WTC11 (cell line): ENCODE results near the gene EPYC. TPM values are rescaled to one million over a fixed set of nuclear protein-coding genes. Genes with fewer than 3 reads are reported as not detected.
A peak's percentile ranks its signal among the peaks of the same experiment; 100 is the strongest.

ENCODE experiments used
- ATAC-seq: fragments of 200-7000 bp; cut with Tn5 transposase; 2 replicates; pipeline ENCODE4 v1.10.0; 2021; ENCODE audit warnings: mild to moderate bottlenecking, moderate library complexity
- CTCF ChIA-PET: fragments of 300-600 bp; sonication (Branson Sonifier 250); formaldehyde crosslinking; loops from one replicate; lab custom pipeline; 2021; ENCODE audit warnings: antibody characterized with exemption; lab: Charles Lee
- POLR2A ChIA-PET: fragments of 350-600 bp; sonication (Branson Sonifier 250); formaldehyde crosslinking; loops from one replicate; lab custom pipeline; 2021; ENCODE audit warnings: antibody characterized with exemption; lab: Charles Lee
- DNase-seq: peaks from one replicate; pipeline ENCODE4 v3.0.0; 2021; ENCODE audit warnings: low spot score
- H3K27ac Mint-ChIP-seq: 2 replicates; pipeline ENCODE4 v1.8.0; 2021; ENCODE audit warnings: mixed read lengths
- H3K27me3 Mint-ChIP-seq: 2 replicates; pipeline ENCODE4 v1.8.0; 2021; ENCODE audit warnings: low read depth, mild to moderate bottlenecking, moderate library complexity, mixed read lengths
- H3K36me3 Mint-ChIP-seq: 2 replicates; pipeline ENCODE4 v1.8.0; 2021; ENCODE audit warnings: mixed read lengths
- H3K4me1 Mint-ChIP-seq: 2 replicates; pipeline ENCODE4 v1.8.0; 2022; ENCODE audit warnings: mixed read lengths
- H3K4me3 Mint-ChIP-seq: 2 replicates; pipeline ENCODE4 v1.8.0; 2021; ENCODE audit warnings: mild to moderate bottlenecking, moderate library complexity, mixed read lengths
- H3K9me3 Mint-ChIP-seq: 2 replicates; pipeline ENCODE4 v1.8.0; 2021; ENCODE audit warnings: mixed read lengths
- E2F1 ChIP-seq: sonication (generic); formaldehyde crosslinking; IDR thresholded peaks from 2 replicates; pipeline ENCODE4 v1.8.0; 2022; ENCODE audit warnings: mild to moderate bottlenecking, missing genetic modification reagents
- ELF4 ChIP-seq: sonication (generic); formaldehyde crosslinking; IDR thresholded peaks from 2 replicates; pipeline ENCODE4 v1.8.1; 2022; ENCODE audit warnings: low read depth, mild to moderate bottlenecking, moderate library complexity, missing genetic modification reagents
- ETV6 ChIP-seq: sonication (generic); formaldehyde crosslinking; IDR thresholded peaks from 2 replicates; pipeline ENCODE4 v1.8.1; 2022; ENCODE audit warnings: mild to moderate bottlenecking, missing genetic modification reagents
- GTF2I ChIP-seq: fragments of 250-450 bp; sonication (Bioruptor Pico); conservative IDR thresholded peaks from 2 replicates; pipeline ENCODE4 v1.4.0; 2021; ENCODE audit warnings: mild to moderate bottlenecking
- MYBL2 ChIP-seq: sonication (generic); formaldehyde crosslinking; IDR thresholded peaks from 2 replicates; pipeline ENCODE4 v1.8.1; 2023; ENCODE audit warnings: mild to moderate bottlenecking, moderate library complexity, missing genetic modification reagents
- NFATC4 ChIP-seq: fragments of 250-450 bp; sonication (Bioruptor Pico); IDR thresholded peaks from 2 replicates; pipeline ENCODE4 v1.9.0; 2021; ENCODE audit warnings: mild to moderate bottlenecking
- NR2C2 ChIP-seq: sonication (generic); formaldehyde crosslinking; IDR thresholded peaks from 2 replicates; pipeline ENCODE4 v1.8.0; 2022; ENCODE audit warnings: mild to moderate bottlenecking, missing genetic modification reagents
- NR3C1 ChIP-seq: sonication (generic); formaldehyde crosslinking; conservative IDR thresholded peaks from 2 replicates; pipeline ENCODE4 v1.8.1; 2023; ENCODE audit warnings: low read depth, mild to moderate bottlenecking, missing genetic modification reagents
- RELA ChIP-seq: sonication (generic); formaldehyde crosslinking; IDR thresholded peaks from 2 replicates; pipeline ENCODE4 v1.8.1; 2022; ENCODE audit warnings: missing genetic modification reagents, mild to moderate bottlenecking, borderline replicate concordance
- RORB ChIP-seq: fragments of 250-450 bp; sonication (Bioruptor Pico); IDR thresholded peaks from 2 replicates; pipeline ENCODE4 v1.9.0; 2021; ENCODE audit warnings: mild to moderate bottlenecking
- SMAD3 ChIP-seq: sonication (generic); formaldehyde crosslinking; IDR thresholded peaks from 2 replicates; pipeline ENCODE4 v1.8.0; 2022; ENCODE audit warnings: missing genetic modification reagents, mild to moderate bottlenecking, borderline replicate concordance
- USF1 ChIP-seq: sonication (generic); formaldehyde crosslinking; IDR thresholded peaks from 2 replicates; pipeline ENCODE4 v1.8.0; 2022; ENCODE audit warnings: mild to moderate bottlenecking, missing genetic modification reagents
- ZNF121 ChIP-seq: sonication (generic); formaldehyde crosslinking; IDR thresholded peaks from 2 replicates; pipeline ENCODE4 v1.8.0; 2023; ENCODE audit warnings: missing genetic modification reagents
- ZNF396 ChIP-seq: fragments of 250-450 bp; sonication (Bioruptor Pico); IDR thresholded peaks from 2 replicates; pipeline ENCODE4 v1.8.0; 2021; ENCODE audit warnings: mild to moderate bottlenecking, moderate library complexity, borderline replicate concordance
- total RNA-seq: library from RNA; stranded (reverse); gene quantifications from 3 replicates; pipeline ENCODE4 v1.2.3, GENCODE V29; 2021
- TF ChIP-seq, protein P1 (sequence below): sonication (generic); formaldehyde crosslinking; IDR thresholded peaks from 2 replicates; pipeline ENCODE4 v1.8.0; 2022; ENCODE audit warnings: mild to moderate bottlenecking, missing genetic modification reagents
- TF ChIP-seq, protein P2 (sequence below): fragments of 250-450 bp; sonication (Bioruptor Pico); IDR thresholded peaks from 2 replicates; pipeline ENCODE4 v1.9.0; 2021; ENCODE audit warnings: moderate library complexity, mild to moderate bottlenecking, inconsistent platforms, borderline replicate concordance
- TF ChIP-seq, protein P3 (sequence below): fragments of 250-450 bp; sonication (Bioruptor Pico); IDR thresholded peaks from 2 replicates; pipeline ENCODE4 v1.9.0; 2021; ENCODE audit warnings: mild to moderate bottlenecking, borderline replicate concordance
- TF ChIP-seq, protein P4 (sequence below): sonication (generic); formaldehyde crosslinking; IDR thresholded peaks from 2 replicates; pipeline ENCODE4 v1.8.1; 2022; ENCODE audit warnings: low read depth, missing genetic modification reagents, borderline replicate concordance
- TF ChIP-seq, protein P5 (sequence below): sonication (generic); formaldehyde crosslinking; IDR thresholded peaks from 2 replicates; pipeline ENCODE4 v1.8.1; 2023; ENCODE audit warnings: mild to moderate bottlenecking, missing genetic modification reagents

EPYC gene
- total RNA-seq, 1 experiment from 2014 or later = not detected

DNA sequence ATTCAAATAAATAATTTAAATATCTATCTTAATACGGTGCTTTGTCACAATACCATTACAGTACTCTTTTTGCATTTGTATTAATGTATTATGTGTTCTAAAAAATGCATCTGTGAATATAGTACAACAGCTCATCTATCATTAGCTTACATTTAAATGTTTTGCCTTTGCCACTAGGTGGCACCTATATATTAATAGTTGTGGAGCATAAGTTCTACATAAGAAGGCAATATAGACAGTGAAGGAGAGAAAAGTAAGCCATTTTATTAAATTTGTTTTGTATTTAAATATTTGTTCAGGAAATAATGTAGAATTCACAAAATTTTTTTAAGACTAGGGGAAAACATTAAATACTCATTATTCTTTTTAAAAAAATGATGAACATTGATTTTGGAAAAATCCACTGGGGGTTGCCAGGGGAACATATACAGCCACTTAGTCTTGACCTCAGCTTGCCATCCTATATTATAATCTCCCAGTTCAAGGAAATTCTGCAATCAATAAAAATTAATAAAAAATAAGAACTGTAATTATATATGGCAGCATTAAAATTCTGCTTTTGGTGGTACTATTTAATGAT is 59.6 kb downstream of the EPYC start:
- Mint-ChIP-seq H3K36me3 (no peaks in the 10 kb centered on the region), H3K4me1 (peaks cover 4% of the 10 kb centered on the region), H3K9me3 (no peaks in the 10 kb centered on the region), H3K4me3 (no peak overlapping the region), H3K27me3 (no peaks in the 10 kb centered on the region), H3K27ac (no peak overlapping the region)
- CTCF ChIA-PET = interaction anchor here (0.5 to 2.7 kb wide), 16 partner anchors 9 to 972 kb away, joined by 3 to 19 read pairs (median 3); partner anchors contain the start of gene CCER1
- DNase-seq (no peak), ATAC-seq (0 out of 2 replicates have a peak, but pooled peaks have one; percentile 30)
- TF ChIP-seq ETV6 (CRISPR knock-in tag) (no peak), SMAD3 (no peak), NR2C2 (no peak), NFATC4 (CRISPR knock-in tag) (no peak), ZNF121 (CRISPR knock-in tag) (no peak), MYBL2 (CRISPR knock-in tag) (no peak), GTF2I (CRISPR knock-in tag) (no peak), RORB (CRISPR knock-in tag) (no peak), E2F1 (no peak)
- TF ChIP-seq, protein P1, sequence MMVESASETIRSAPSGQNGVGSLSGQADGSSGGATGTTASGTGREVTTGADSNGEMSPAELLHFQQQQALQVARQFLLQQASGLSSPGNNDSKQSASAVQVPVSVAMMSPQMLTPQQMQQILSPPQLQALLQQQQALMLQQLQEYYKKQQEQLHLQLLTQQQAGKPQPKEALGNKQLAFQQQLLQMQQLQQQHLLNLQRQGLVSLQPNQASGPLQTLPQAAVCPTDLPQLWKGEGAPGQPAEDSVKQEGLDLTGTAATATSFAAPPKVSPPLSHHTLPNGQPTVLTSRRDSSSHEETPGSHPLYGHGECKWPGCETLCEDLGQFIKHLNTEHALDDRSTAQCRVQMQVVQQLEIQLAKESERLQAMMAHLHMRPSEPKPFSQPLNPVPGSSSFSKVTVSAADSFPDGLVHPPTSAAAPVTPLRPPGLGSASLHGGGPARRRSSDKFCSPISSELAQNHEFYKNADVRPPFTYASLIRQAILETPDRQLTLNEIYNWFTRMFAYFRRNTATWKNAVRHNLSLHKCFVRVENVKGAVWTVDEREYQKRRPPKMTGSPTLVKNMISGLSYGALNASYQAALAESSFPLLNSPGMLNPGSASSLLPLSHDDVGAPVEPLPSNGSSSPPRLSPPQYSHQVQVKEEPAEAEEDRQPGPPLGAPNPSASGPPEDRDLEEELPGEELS (CRISPR knock-in tag) = no peak
- POLR2A ChIA-PET = no interaction called here

GRCh38 chr12:90943255-90943654 is 61.5 kb downstream of the EPYC start:
- H3K4me3 Mint-ChIP-seq = no peak overlapping the region
- POLR2A ChIA-PET = no interaction called here
- DNase-seq = no peak
- TF ChIP-seq, protein P2, sequence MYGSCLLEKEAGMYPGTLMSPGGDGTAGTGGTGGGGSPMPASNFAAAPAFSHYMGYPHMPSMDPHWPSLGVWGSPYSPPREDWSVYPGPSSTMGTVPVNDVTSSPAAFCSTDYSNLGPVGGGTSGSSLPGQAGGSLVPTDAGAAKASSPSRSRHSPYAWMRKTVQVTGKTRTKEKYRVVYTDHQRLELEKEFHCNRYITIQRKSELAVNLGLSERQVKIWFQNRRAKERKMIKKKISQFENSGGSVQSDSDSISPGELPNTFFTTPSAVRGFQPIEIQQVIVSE (CRISPR knock-in tag) = no peak
- TF ChIP-seq ZNF396 (CRISPR knock-in tag) = no peak
- TF ChIP-seq RELA (CRISPR knock-in tag) = no peak
- TF ChIP-seq, protein P3, sequence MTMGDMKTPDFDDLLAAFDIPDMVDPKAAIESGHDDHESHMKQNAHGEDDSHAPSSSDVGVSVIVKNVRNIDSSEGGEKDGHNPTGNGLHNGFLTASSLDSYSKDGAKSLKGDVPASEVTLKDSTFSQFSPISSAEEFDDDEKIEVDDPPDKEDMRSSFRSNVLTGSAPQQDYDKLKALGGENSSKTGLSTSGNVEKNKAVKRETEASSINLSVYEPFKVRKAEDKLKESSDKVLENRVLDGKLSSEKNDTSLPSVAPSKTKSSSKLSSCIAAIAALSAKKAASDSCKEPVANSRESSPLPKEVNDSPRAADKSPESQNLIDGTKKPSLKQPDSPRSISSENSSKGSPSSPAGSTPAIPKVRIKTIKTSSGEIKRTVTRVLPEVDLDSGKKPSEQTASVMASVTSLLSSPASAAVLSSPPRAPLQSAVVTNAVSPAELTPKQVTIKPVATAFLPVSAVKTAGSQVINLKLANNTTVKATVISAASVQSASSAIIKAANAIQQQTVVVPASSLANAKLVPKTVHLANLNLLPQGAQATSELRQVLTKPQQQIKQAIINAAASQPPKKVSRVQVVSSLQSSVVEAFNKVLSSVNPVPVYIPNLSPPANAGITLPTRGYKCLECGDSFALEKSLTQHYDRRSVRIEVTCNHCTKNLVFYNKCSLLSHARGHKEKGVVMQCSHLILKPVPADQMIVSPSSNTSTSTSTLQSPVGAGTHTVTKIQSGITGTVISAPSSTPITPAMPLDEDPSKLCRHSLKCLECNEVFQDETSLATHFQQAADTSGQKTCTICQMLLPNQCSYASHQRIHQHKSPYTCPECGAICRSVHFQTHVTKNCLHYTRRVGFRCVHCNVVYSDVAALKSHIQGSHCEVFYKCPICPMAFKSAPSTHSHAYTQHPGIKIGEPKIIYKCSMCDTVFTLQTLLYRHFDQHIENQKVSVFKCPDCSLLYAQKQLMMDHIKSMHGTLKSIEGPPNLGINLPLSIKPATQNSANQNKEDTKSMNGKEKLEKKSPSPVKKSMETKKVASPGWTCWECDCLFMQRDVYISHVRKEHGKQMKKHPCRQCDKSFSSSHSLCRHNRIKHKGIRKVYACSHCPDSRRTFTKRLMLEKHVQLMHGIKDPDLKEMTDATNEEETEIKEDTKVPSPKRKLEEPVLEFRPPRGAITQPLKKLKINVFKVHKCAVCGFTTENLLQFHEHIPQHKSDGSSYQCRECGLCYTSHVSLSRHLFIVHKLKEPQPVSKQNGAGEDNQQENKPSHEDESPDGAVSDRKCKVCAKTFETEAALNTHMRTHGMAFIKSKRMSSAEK (CRISPR knock-in tag) = no peak
- TF ChIP-seq ELF4 = no peak
- no peak for TF ChIP-seq RORB (CRISPR knock-in tag)
- no peak for TF ChIP-seq NR3C1 (CRISPR knock-in tag)
- TF ChIP-seq, protein P4, sequence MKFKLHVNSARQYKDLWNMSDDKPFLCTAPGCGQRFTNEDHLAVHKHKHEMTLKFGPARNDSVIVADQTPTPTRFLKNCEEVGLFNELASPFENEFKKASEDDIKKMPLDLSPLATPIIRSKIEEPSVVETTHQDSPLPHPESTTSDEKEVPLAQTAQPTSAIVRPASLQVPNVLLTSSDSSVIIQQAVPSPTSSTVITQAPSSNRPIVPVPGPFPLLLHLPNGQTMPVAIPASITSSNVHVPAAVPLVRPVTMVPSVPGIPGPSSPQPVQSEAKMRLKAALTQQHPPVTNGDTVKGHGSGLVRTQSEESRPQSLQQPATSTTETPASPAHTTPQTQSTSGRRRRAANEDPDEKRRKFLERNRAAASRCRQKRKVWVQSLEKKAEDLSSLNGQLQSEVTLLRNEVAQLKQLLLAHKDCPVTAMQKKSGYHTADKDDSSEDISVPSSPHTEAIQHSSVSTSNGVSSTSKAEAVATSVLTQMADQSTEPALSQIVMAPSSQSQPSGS (CRISPR knock-in tag) = no peak
- no peak for TF ChIP-seq USF1 (CRISPR knock-in tag)
- TF ChIP-seq, protein P5, sequence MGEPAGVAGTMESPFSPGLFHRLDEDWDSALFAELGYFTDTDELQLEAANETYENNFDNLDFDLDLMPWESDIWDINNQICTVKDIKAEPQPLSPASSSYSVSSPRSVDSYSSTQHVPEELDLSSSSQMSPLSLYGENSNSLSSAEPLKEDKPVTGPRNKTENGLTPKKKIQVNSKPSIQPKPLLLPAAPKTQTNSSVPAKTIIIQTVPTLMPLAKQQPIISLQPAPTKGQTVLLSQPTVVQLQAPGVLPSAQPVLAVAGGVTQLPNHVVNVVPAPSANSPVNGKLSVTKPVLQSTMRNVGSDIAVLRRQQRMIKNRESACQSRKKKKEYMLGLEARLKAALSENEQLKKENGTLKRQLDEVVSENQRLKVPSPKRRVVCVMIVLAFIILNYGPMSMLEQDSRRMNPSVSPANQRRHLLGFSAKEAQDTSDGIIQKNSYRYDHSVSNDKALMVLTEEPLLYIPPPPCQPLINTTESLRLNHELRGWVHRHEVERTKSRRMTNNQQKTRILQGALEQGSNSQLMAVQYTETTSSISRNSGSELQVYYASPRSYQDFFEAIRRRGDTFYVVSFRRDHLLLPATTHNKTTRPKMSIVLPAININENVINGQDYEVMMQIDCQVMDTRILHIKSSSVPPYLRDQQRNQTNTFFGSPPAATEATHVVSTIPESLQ (CRISPR knock-in tag) = no peak
- TF ChIP-seq, all 79 proteins: peak for 0
- no peak for ATAC-seq
- Mint-ChIP-seq H3K9me3 (no peaks in the 10 kb centered on the region), H3K27me3 (no peaks in the 10 kb centered on the region), H3K36me3 (no peaks in the 10 kb centered on the region), H3K4me1 (peaks cover 4% of the 10 kb centered on the region), H3K27ac (no peak overlapping the region)
- CTCF ChIA-PET = no interaction called here
